ENCODE data around the gene FRAT1.
"Not testable (repeated sequence)": the region's sequence is repeated elsewhere in the genome, so short reads cannot be mapped to it uniquely, and the experiment has no call there.

FRAT1 gene

GRCh38 chr10:97333601-97334369, 14.7 kb downstream of the FRAT1 start:
- Histone ChIP-seq H3K4me3 (ENCODE audit: low read length) (peak overlapping the region; percentile 78), H3K36me3 (ENCODE audit: insufficient read depth, low read length) (peaks cover 2% of the 10 kb centered on the region), H2AFZ (ENCODE audit: low read depth, low read length) (peak overlapping the region; percentile 50), H3K4me1 (ENCODE audit: insufficient read depth, low read length) (peaks cover 40% of the 10 kb centered on the region), H3K27me3 (ENCODE audit: insufficient read depth, low read length) (no peaks in the 10 kb centered on the region), H3K9me3 (ENCODE audit: low read length) (no peaks in the 10 kb centered on the region)

GRCh38 chr10:97334370-97335175, 15.5 kb downstream of the FRAT1 start, which contains the start of gene FRAT2:
Gene FRAT2, minus strand, starts transcription at chr10:97334729. Its CDS starts 157 bp downstream, at chr10:97334572.
- peak within 1 kb of the TSS; percentile 78 for H3K4me3 ChIP-seq (ENCODE audit: low read length)
- H2AFZ ChIP-seq (ENCODE audit: low read depth, low read length) = peak within 1 kb of the TSS; percentile 72
- no peaks in the 10 kb centered on the region for H3K36me3 ChIP-seq (ENCODE audit: insufficient read depth, low read length)
- H3K4me1 ChIP-seq (ENCODE audit: insufficient read depth, low read length) = peaks cover 40% of the 10 kb centered on the region
- H3K27me3 ChIP-seq (ENCODE audit: insufficient read depth, low read length) = no peaks in the 10 kb centered on the region
- H3K9me3 ChIP-seq (ENCODE audit: low read length) = no peaks in the 10 kb centered on the region

GRCh38 chr10:97335188-97335619, 16.1 kb downstream of the FRAT1 start:
- Histone ChIP-seq H3K27me3 (ENCODE audit: insufficient read depth, low read length) (no peaks in the 10 kb centered on the region), H3K4me1 (ENCODE audit: insufficient read depth, low read length) (peaks cover 40% of the 10 kb centered on the region), H3K9me3 (ENCODE audit: low read length) (no peaks in the 10 kb centered on the region), H3K36me3 (ENCODE audit: insufficient read depth, low read length) (no peaks in the 10 kb centered on the region), H3K4me3 (ENCODE audit: low read length) (peak overlapping the region; percentile 78), H2AFZ (ENCODE audit: low read depth, low read length) (peak overlapping the region; percentile 72)

GRCh38 chr10:97336006-97336405, 16.9 kb downstream of the FRAT1 start:
- no peak overlapping the region for H3K4me3 ChIP-seq (ENCODE audit: low read length)
- no peaks in the 10 kb centered on the region for H3K27me3 ChIP-seq (ENCODE audit: insufficient read depth, low read length)

GRCh38 chr10:97336446-97336845, 17.4 kb downstream of the FRAT1 start:
- H2AFZ ChIP-seq (ENCODE audit: low read depth, low read length) = no peak overlapping the region
- no peak overlapping the region for H3K4me3 ChIP-seq (ENCODE audit: low read length)
- H3K9me3 ChIP-seq (ENCODE audit: low read length) = no peaks in the 10 kb centered on the region
- H3K4me1 ChIP-seq (ENCODE audit: insufficient read depth, low read length) = peaks cover 40% of the 10 kb centered on the region
- no peaks in the 10 kb centered on the region for H3K36me3 ChIP-seq (ENCODE audit: insufficient read depth, low read length)
- H3K27me3 ChIP-seq (ENCODE audit: insufficient read depth, low read length) = no peaks in the 10 kb centered on the region

More at GRCh38 chr10:97336006-97336405, 16.9 kb downstream of the FRAT1 start:
- no peak overlapping the region for H2AFZ ChIP-seq (ENCODE audit: low read depth, low read length)
- no peaks in the 10 kb centered on the region for H3K9me3 ChIP-seq (ENCODE audit: low read length)
- no peaks in the 10 kb centered on the region for H3K36me3 ChIP-seq (ENCODE audit: insufficient read depth, low read length)
- peaks cover 40% of the 10 kb centered on the region for H3K4me1 ChIP-seq (ENCODE audit: insufficient read depth, low read length)

GRCh38 chr10:97336942-97337831, 18.1 kb downstream of the FRAT1 start:
- Histone ChIP-seq H3K9me3 (ENCODE audit: low read length) (no peaks in the 10 kb centered on the region), H3K36me3 (ENCODE audit: insufficient read depth, low read length) (no peaks in the 10 kb centered on the region), H3K27me3 (ENCODE audit: insufficient read depth, low read length) (no peaks in the 10 kb centered on the region), H2AFZ (ENCODE audit: low read depth, low read length) (peak overlapping the region; percentile 15), H3K4me3 (ENCODE audit: low read length) (peak overlapping the region; percentile 34), H3K4me1 (ENCODE audit: insufficient read depth, low read length) (peaks cover 35% of the 10 kb centered on the region)

GRCh38 chr10:97338041-97338440, 19.0 kb downstream of the FRAT1 start:
- no peaks in the 10 kb centered on the region for H3K27me3 ChIP-seq (ENCODE audit: insufficient read depth, low read length)
- H3K9me3 ChIP-seq (ENCODE audit: low read length) = no peaks in the 10 kb centered on the region
- no peaks in the 10 kb centered on the region for H3K36me3 ChIP-seq (ENCODE audit: insufficient read depth, low read length)
- peak overlapping the region; percentile 34 for H3K4me3 ChIP-seq (ENCODE audit: low read length)
- H2AFZ ChIP-seq (ENCODE audit: low read depth, low read length) = peak overlapping the region; percentile 15
- H3K4me1 ChIP-seq (ENCODE audit: insufficient read depth, low read length) = peaks cover 27% of the 10 kb centered on the region

GRCh38 chr10:97341416-97341815, 22.3 kb downstream of the FRAT1 start:
- no peaks in the 10 kb centered on the region for H3K9me3 ChIP-seq (ENCODE audit: low read length)
- no peaks in the 10 kb centered on the region for H3K27me3 ChIP-seq (ENCODE audit: insufficient read depth, low read length)
- H3K36me3 ChIP-seq (ENCODE audit: insufficient read depth, low read length) = no peaks in the 10 kb centered on the region
- no peak overlapping the region for H3K4me3 ChIP-seq (ENCODE audit: low read length)
- peaks cover 19% of the 10 kb centered on the region for H3K4me1 ChIP-seq (ENCODE audit: insufficient read depth, low read length)
- H2AFZ ChIP-seq (ENCODE audit: low read depth, low read length) = no peak overlapping the region

GRCh38 chr10:97343664-97344063, 24.6 kb downstream of the FRAT1 start:
- not testable (repeated sequence) for H3K9me3 ChIP-seq (ENCODE audit: low read length); H3K4me3 ChIP-seq (ENCODE audit: low read length); H2AFZ ChIP-seq (ENCODE audit: low read depth, low read length); H3K4me1 ChIP-seq (ENCODE audit: insufficient read depth, low read length); H3K36me3 ChIP-seq (ENCODE audit: insufficient read depth, low read length); H3K27me3 ChIP-seq (ENCODE audit: insufficient read depth, low read length)

- H3K36me3 ChIP-seq (ENCODE audit: insufficient read depth, low read length) = no peaks in the 10 kb centered on the region
- no peaks in the 10 kb centered on the region for H3K9me3 ChIP-seq (ENCODE audit: low read length)
- no peak overlapping the region for H3K4me3 ChIP-seq (ENCODE audit: low read length)
Measured at GRCh38 chr10:97347317-97347716, 28.2 kb downstream of the FRAT1 start.

GRCh38 chr10:97349752-97350513, 30.9 kb downstream of the FRAT1 start:
- Histone ChIP-seq H3K9me3 (ENCODE audit: low read length) (no peaks in the 10 kb centered on the region), H3K4me1 (ENCODE audit: insufficient read depth, low read length) (no peaks in the 10 kb centered on the region), H3K4me3 (ENCODE audit: low read length) (no peak overlapping the region), H3K36me3 (ENCODE audit: insufficient read depth, low read length) (peaks cover 7% of the 10 kb centered on the region), H2AFZ (ENCODE audit: low read depth, low read length) (no peak overlapping the region), H3K27me3 (ENCODE audit: insufficient read depth, low read length) (no peaks in the 10 kb centered on the region)

More at GRCh38 chr10:97347317-97347716, 28.2 kb downstream of the FRAT1 start:
- H3K4me1 ChIP-seq (ENCODE audit: insufficient read depth, low read length) = no peaks in the 10 kb centered on the region
- no peak overlapping the region for H2AFZ ChIP-seq (ENCODE audit: low read depth, low read length)
- H3K27me3 ChIP-seq (ENCODE audit: insufficient read depth, low read length) = no peaks in the 10 kb centered on the region

- no peaks in the 10 kb centered on the region for H3K27me3 ChIP-seq (ENCODE audit: insufficient read depth, low read length)
- H3K36me3 ChIP-seq (ENCODE audit: insufficient read depth, low read length) = peaks cover 30% of the 10 kb centered on the region
- H3K9me3 ChIP-seq (ENCODE audit: low read length) = no peaks in the 10 kb centered on the region
- H3K4me1 ChIP-seq (ENCODE audit: insufficient read depth, low read length) = no peaks in the 10 kb centered on the region
- no peak overlapping the region for H3K4me3 ChIP-seq (ENCODE audit: low read length)
- H2AFZ ChIP-seq (ENCODE audit: low read depth, low read length) = no peak overlapping the region
Measured at GRCh38 chr10:97353945-97354344, 34.9 kb downstream of the FRAT1 start.

Measured in neuron (in vitro differentiated cells).